Ecto neural progenitor cell (in vitro differentiated cells): ENCODE results near the gene ALS2.
A peak's percentile ranks its signal among the peaks of the same experiment; 100 is the strongest.
"Not testable (repeated sequence)": the region's sequence is repeated elsewhere in the genome, so short reads cannot be mapped to it uniquely, and the experiment has no call there.

Source experiments
- DNase-seq: peaks from one replicate; pipeline ENCODE4 v3.0.0-alpha.2; 2018; ENCODE audit warnings: low spot score

ALS2 gene

GRCh38 chr2:201780674-201781493 lies at the start of gene ALS2:
ALS2 (minus strand) TSS chr2:201780933; CDS start chr2:201768885, 12,048 bp downstream.
- peak; percentile 98 for DNase-seq

- no peak for DNase-seq
Measured at GRCh38 chr2:201828220-201828619, 47.5 kb upstream of the ALS2 start.

GRCh38 chr2:201827621-201828020 lies 46.9 kb upstream of the ALS2 start:
- DNase-seq = no peak

- DNase-seq = no peak
Measured at GRCh38 chr2:201824212-201824611, 43.5 kb upstream of the ALS2 start.

- no peak for DNase-seq
Measured at GRCh38 chr2:201821080-201821479, 40.3 kb upstream of the ALS2 start.

- no peak for DNase-seq
Measured at GRCh38 chr2:201820383-201821007, 39.8 kb upstream of the ALS2 start.

GRCh38 chr2:201816657-201817575 lies 36.2 kb upstream of the ALS2 start:
- no peak for DNase-seq

- DNase-seq = no peak
Measured at GRCh38 chr2:201813996-201814760, 33.4 kb upstream of the ALS2 start.

GRCh38 chr2:201810604-201811003 lies 29.9 kb upstream of the ALS2 start:
- not testable (repeated sequence) for DNase-seq

- DNase-seq = no peak
Measured at GRCh38 chr2:201809633-201810032, 28.9 kb upstream of the ALS2 start.

- DNase-seq = no peak
Measured at GRCh38 chr2:201808027-201808426, 27.3 kb upstream of the ALS2 start.

- DNase-seq = no peak
Measured at GRCh38 chr2:201807452-201807999, 26.8 kb upstream of the ALS2 start.

- no peak for DNase-seq
Measured at GRCh38 chr2:201806442-201807170, 25.9 kb upstream of the ALS2 start, which contains the start of gene CDK15. CDK15 (plus strand) TSS chr2:201806537; CDS start chr2:201806665, 128 bp downstream.

GRCh38 chr2:201798914-201799285 lies 18.2 kb upstream of the ALS2 start:
- not testable (repeated sequence) for DNase-seq

GRCh38 chr2:201798252-201798913 lies 17.6 kb upstream of the ALS2 start:
- no peak for DNase-seq

- no peak for DNase-seq
Measured at GRCh38 chr2:201797175-201797840, 16.6 kb upstream of the ALS2 start.

GRCh38 chr2:201796478-201796865 lies 15.7 kb upstream of the ALS2 start:
- no peak for DNase-seq

- DNase-seq = no peak
Measured at GRCh38 chr2:201795607-201796477, 15.1 kb upstream of the ALS2 start.

- no peak for DNase-seq
Measured at GRCh38 chr2:201794294-201794693, 13.6 kb upstream of the ALS2 start.
